ENCODE data around the gene ANGPTL1.
A peak's percentile ranks its signal among the peaks of the same experiment; 100 is the strongest.
"Not testable (repeated sequence)": the region's sequence is repeated elsewhere in the genome, so short reads cannot be mapped to it uniquely, and the experiment has no call there.

ANGPTL1 gene

DNA sequence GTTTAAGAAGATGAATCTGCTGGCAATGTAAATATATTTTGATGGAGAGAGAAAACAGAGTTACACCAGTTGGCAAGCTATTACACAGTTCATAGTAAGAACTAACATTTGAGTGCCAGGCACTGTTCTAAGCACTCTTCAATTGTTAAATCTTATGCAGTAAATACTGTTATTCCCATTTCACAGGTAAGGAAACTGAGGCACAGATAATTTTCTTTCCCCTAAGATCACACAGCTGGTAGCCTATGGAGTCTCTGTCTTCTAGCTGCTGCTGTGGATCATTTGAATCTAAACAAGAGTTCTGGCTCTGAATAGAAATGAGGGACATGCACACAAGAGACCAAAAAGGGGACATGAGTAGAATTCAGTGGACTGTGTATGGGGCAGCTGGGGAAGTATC, 8.0 kb downstream of the ANGPTL1 start:
- no peak for DNase-seq (ENCODE audit: low read depth)
- H3K4me3 ChIP-seq (ENCODE audit: control insufficient read depth, low read depth, low read length): no peak overlapping the region

DNA sequence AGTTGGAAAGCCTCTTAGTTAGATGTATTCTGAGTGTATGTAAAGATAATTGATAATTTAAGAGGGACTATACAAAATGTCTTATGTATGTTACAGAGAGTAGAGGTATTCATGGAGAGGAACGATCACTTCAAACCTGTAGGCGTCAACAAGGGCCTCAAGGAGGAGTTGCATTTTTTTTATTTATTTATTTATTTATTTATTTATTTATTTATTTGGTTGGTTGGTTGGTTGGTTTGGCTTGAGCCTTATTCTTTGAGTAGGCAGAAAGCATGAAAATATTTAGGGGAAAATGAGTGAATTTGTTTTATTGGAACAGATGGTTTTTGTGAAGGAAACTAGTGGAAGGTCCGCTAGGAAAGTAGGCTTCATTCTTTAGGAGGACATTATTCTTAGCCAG, 8.5 kb downstream of the ANGPTL1 start:
- TF ChIP-seq, protein P1, sequence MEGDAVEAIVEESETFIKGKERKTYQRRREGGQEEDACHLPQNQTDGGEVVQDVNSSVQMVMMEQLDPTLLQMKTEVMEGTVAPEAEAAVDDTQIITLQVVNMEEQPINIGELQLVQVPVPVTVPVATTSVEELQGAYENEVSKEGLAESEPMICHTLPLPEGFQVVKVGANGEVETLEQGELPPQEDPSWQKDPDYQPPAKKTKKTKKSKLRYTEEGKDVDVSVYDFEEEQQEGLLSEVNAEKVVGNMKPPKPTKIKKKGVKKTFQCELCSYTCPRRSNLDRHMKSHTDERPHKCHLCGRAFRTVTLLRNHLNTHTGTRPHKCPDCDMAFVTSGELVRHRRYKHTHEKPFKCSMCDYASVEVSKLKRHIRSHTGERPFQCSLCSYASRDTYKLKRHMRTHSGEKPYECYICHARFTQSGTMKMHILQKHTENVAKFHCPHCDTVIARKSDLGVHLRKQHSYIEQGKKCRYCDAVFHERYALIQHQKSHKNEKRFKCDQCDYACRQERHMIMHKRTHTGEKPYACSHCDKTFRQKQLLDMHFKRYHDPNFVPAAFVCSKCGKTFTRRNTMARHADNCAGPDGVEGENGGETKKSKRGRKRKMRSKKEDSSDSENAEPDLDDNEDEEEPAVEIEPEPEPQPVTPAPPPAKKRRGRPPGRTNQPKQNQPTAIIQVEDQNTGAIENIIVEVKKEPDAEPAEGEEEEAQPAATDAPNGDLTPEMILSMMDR (IDR thresholded peaks at IDR 0.05; ENCODE audit: control insufficient read depth, insufficient read depth, low read depth, low read length, missing control alignments): no peak
- H3K4me3 ChIP-seq (ENCODE audit: control insufficient read depth, low read depth, low read length): no peak overlapping the region
- no peak for DNase-seq (ENCODE audit: low read depth)

More for the DNA sequence above, 8.0 kb downstream of the ANGPTL1 start:
- TF ChIP-seq, protein P1 (IDR thresholded peaks at IDR 0.05; ENCODE audit: control insufficient read depth, insufficient read depth, low read depth, low read length, missing control alignments): no peak

DNA sequence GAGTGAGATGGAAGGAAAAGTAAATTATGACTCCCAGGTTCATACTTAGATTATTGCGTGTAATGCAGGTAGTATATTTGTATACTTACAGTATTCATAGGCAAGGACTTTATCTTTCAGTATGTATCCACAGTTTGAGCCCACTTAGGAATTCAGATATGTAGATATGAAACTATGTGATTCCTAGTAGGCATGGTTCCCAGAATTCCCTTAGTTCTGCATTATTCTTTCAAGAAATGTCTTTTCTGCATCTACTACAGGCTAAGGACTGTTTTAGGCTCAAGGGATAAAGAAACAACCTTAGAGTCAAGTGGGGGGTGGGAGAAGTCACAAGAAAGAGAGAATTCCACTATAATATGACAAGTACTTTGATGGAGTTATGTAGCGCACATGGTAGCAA, 13.8 kb downstream of the ANGPTL1 start:
- no peak overlapping the region for H3K4me3 ChIP-seq (ENCODE audit: control insufficient read depth, low read depth, low read length)
- TF ChIP-seq, protein P1 (IDR thresholded peaks at IDR 0.05; ENCODE audit: control insufficient read depth, insufficient read depth, low read depth, low read length, missing control alignments): no peak
- no peak for DNase-seq (ENCODE audit: low read depth)

DNA sequence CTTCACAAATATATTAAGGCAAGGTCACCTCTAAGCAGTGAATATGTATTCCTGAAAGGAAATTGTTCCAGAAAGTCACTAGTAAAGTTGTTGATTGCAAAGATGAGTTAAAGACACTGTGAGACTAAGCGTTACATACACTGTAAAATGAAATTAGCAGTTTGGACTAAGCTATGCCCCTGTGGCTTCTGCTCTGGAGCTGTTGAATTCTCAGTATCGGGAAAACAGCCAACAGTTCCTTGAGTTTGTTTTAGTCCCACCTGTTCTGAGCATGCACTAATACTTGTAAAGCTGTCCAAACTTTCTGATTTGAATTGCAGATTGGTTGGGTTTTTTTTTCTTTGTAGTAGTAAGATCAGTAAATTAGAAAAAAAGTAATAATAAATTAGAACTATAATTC, 21.0 kb downstream of the ANGPTL1 start:
- H3K4me3 ChIP-seq (ENCODE audit: control insufficient read depth, low read depth, low read length): no peak overlapping the region
- TF ChIP-seq, protein P1 (IDR thresholded peaks at IDR 0.05; ENCODE audit: control insufficient read depth, insufficient read depth, low read depth, low read length, missing control alignments): no peak
- no peak for DNase-seq (ENCODE audit: low read depth)

DNA sequence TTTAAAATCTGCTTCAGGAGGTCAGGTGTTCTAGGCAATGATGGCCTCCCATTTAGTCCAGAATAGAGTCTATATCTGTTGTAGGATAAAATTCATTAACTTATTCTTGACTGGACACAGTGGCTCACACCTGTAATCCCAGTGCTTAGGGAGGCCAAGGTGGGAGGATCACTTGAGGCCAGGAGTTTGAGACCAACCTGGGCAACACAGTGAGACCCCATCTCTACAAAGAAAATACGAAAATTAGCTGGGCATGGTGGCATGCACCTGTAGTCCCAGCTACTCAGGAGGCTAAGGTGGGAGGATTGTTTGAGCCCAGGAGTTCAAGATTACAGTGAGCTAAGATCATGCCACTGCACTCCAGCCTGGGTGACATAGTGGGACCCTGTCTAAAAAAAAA, 23.0 kb downstream of the ANGPTL1 start:
- H3K4me3 ChIP-seq (ENCODE audit: control insufficient read depth, low read depth, low read length); DNase-seq (ENCODE audit: low read depth): not testable (repeated sequence)

DNA sequence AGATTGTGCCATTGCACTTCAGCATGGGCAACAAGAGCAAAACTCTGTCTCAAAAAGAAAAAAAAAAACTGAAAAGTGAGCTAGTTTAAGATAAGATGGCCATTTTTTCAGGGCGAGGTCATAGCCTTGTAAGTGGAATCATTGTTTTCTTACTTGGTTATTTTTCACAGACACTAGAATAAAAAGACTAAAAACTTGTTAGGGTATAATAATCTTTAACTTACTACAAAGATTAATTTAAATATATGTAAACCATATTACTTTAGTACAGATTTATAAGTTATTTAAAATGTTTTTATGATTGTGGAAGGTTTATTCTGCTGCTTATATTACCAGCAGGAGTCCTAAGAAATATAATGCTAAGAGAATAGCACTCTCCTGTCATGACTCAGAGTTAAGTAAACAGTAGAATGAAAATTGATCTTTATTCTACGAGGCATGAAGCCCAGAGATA, 23.5 kb downstream of the ANGPTL1 start:
- peak; percentile 32 for DNase-seq (ENCODE audit: low read depth)
- TF ChIP-seq, protein P1 (IDR thresholded peaks at IDR 0.05; ENCODE audit: control insufficient read depth, insufficient read depth, low read depth, low read length, missing control alignments): no peak
- H3K4me3 ChIP-seq (ENCODE audit: control insufficient read depth, low read depth, low read length): no peak overlapping the region

DNA sequence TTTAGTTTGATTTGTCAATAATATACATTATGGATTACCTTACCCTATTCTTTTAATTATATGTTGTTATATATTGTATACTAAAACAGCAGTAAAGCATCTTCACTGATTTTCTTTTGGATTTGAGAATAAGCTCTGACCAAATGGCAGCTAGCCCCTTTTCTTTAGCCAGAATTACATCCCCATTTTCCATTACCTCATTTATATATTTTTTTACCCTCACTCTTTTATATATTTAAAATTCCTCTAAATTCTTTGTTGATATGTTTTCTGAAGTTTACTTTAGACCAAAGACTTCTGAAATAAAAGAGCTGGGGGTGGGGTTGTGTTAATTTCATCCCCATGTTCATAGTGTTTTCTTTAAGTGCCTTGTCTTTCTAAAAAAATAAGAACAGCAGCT, 24.6 kb downstream of the ANGPTL1 start:
- no peak overlapping the region for H3K4me3 ChIP-seq (ENCODE audit: control insufficient read depth, low read depth, low read length)
- DNase-seq (ENCODE audit: low read depth): no peak
- TF ChIP-seq, protein P1 (IDR thresholded peaks at IDR 0.05; ENCODE audit: control insufficient read depth, insufficient read depth, low read depth, low read length, missing control alignments): no peak

All from AG09309 (cell line).